ENCODE data around the gene IQCC. TPM values are rescaled to one million over a fixed set of nuclear protein-coding genes. Genes with fewer than 3 reads are reported as not detected.

IQCC gene
- total RNA-seq, 1 donor from 2014 or later, result 2.5 TPM

- intact Hi-C loops (cut with micrococcal nuclease), result loop anchor here (1.0 to 10.0 kb wide), 7 partner anchors 9 to 241 kb away; partner anchors contain the start of genes HDAC1 and KHDRBS1
These were observed 49.9 kb downstream of the IQCC start for GRCh38 chr1:32255072-32256071.

DNA sequence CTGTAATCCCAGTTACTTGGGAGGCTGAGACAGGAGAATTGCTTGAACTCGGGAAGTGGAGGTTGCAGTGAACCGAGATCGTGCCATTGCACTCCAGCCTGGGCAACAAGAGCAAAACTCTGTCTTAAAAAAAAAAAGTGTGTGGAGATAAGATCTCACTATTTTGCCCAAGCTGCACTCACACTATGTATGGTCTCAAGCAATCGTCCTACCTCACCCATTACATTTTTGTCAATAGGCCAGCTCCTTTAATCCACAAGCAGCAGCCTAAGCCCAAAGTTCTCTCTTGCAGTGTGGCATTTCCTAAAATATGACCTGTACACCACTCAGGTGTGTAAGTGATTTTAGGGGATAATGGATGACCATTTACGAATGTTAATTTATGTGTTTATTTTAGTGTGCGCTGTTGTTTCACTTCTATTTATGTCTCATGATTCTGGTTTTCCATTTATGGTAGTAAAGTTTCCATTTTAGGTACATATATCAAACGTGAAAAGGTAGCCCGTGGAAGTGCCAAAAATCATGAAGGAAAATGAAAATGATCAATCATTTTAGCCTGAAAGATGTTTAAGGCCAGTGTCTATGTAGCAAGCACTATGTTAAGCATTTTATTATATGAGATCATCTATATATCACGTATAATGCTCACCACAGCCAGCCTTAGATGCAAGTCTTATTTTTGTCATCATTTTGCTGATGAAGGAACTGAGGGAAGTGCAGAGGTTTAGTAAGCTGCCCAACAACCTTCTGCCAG lies 51.2 kb downstream of the IQCC start:
- intact Hi-C loops (cut with micrococcal nuclease), result loop anchor here (1.0 to 10.0 kb wide), 4 partner anchors 8 to 242 kb away; partner anchors contain the start of genes HDAC1 and KHDRBS1

- intact Hi-C loops (cut with micrococcal nuclease), result loop anchor here (5.0 to 10.0 kb wide), 2 partner anchors 65 to 242 kb away; partner anchors contain the start of gene KHDRBS1
These were observed 51.7 kb downstream of the IQCC start for GRCh38 chr1:32257227-32257508.

Other genes starting within 250 kb of the IQCC start
- 154 and 158 TPM in 2 replicates for gene KHDRBS1, start 191.8 kb upstream of the IQCC start, total RNA-seq
- gene TMEM39B, start 132.7 kb upstream of the IQCC start, total RNA-seq, result 33.1 and 33.7 TPM in 2 replicates
- gene KPNA6, start 97.6 kb upstream of the IQCC start, total RNA-seq, result 72.7 and 73.6 TPM in 2 replicates
- 96.7 and 97.3 TPM in 2 replicates for gene TXLNA, start 26.0 kb upstream of the IQCC start, total RNA-seq
- 31.7 and 33.2 TPM in 2 replicates for gene CCDC28B, start 5.1 kb upstream of the IQCC start, total RNA-seq
- gene DCDC2B, start 3.4 kb downstream of the IQCC start, total RNA-seq, result 0.22 TPM in 1 of 2 replicates, not detected in the other
- 17.1 and 21.7 TPM in 2 replicates for gene TMEM234, start 16.7 kb downstream of the IQCC start, total RNA-seq
- gene EIF3I, start 16.7 kb downstream of the IQCC start, total RNA-seq, result 196 and 197 TPM in 2 replicates
- 0.22 and 0.68 TPM in 2 replicates for gene FAM167B, start 41.6 kb downstream of the IQCC start, total RNA-seq
- gene LCK, start 45.6 kb downstream of the IQCC start, total RNA-seq, result 425 and 440 TPM in 2 replicates
- gene HDAC1, start 86.4 kb downstream of the IQCC start, total RNA-seq, result 208 and 210 TPM in 2 replicates
- gene MARCKSL1, start 130.6 kb downstream of the IQCC start, total RNA-seq, result 26.1 and 26.7 TPM in 2 replicates
- gene FAM229A, start 156.8 kb downstream of the IQCC start, total RNA-seq, result 7.1 and 10.0 TPM in 2 replicates
- gene TSSK3, start 156.9 kb downstream of the IQCC start, total RNA-seq, result 0.98 and 1.2 TPM in 2 replicates
- 60.3 and 63.7 TPM in 2 replicates for gene BSDC1, start 188.8 kb downstream of the IQCC start, total RNA-seq